Activated naive CD4-positive, alpha-beta T cell treated with anti-CD3 and anti-CD28 coated beads, Interleukin-2, amount 50 U/mL, for 72 hours (primary cell): Measurements from ENCODE around the gene RIC8B. TPM values are rescaled to one million over a fixed set of nuclear protein-coding genes. Genes with fewer than 3 reads are reported as not detected.

Experiments used
- ATAC-seq, 2 donors: fragments of 150-1000 bp; cut with Tn5 transposase; 2 replicates each; pipeline ENCODE4 v1.10.0; 2021; ENCODE audit warnings: mild to moderate bottlenecking in 2 of 2, moderate library complexity in 2 of 2
- DNase-seq, 2 donors: peaks; one replicate each; pipeline ENCODE4 v3.0.0; 2021 to 2022; ENCODE audit warnings: low spot score in 2 of 2
- H3K27ac Mint-ChIP-seq, 2 donors: one replicate each; pipeline ENCODE4 v1.8.0; 2022; ENCODE audit warnings: mild to moderate bottlenecking in 2 of 2, mixed read lengths in 2 of 2
- H3K36me3 Mint-ChIP-seq, 2 donors: one replicate each; pipeline ENCODE4 v1.8.0; 2022; ENCODE audit warnings: mixed read lengths in 2 of 2
- H3K9me3 Mint-ChIP-seq, 2 donors: one replicate each; pipeline ENCODE4 v1.8.0; 2022; ENCODE audit warnings: mixed read lengths in 2 of 2
- total RNA-seq, 2 donors: library from RNA; stranded (reverse); gene quantifications; one replicate each; pipeline ENCODE4 v1.2.3, GENCODE V29; 2022

Gene RIC8B
- total RNA-seq, 2 donors from 2014 or later = 9.2 to 16.5 TPM

DNA sequence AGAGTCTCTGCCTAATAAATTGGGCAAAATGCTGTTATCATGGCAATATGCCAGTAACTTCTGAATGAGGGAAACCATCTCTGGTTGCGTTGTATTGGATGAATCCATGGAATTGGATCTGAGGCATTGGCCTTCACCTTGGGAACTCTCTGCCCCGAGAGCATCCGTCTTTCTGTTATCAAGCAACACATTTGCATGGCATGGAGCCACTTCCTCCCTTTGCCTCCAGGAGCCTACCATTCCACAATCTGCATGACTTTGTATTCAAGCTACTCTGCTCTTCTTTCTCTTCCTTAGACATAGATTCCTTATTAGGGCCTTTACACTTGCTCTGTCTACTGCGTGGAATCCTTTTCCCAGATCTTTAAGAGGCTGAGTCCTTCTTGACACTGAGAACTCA lies 57.2 kb downstream of the RIC8B start:
- ATAC-seq (no peak), DNase-seq (no peak)
- Mint-ChIP-seq H3K9me3 (no peaks in the 10 kb centered on the region), H3K27ac (no peak overlapping the region), H3K36me3 (peaks cover 0 to 9% of the 10 kb centered on the region in 2 donors)

DNA sequence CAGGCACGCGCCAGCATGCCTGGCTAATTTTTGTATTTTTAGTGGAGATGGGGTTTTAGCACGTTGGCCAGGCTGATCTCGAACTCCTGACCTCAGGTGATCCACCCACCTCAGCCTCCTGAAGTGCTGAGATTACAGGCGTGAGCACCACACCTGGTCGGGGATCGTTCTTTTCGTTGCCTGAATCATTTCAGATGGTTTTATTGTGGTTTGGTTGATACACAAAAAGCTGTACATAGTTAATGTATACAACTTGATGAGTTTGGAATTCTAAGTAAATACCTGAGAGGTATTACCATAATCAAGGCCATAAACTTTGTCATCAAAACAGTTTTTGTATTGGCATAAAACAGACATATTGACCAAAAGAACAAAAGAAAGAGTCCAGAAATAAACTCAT lies 63.3 kb downstream of the RIC8B start:
- no peaks in the 10 kb centered on the region for H3K9me3 Mint-ChIP-seq
- no peak for ATAC-seq

DNA sequence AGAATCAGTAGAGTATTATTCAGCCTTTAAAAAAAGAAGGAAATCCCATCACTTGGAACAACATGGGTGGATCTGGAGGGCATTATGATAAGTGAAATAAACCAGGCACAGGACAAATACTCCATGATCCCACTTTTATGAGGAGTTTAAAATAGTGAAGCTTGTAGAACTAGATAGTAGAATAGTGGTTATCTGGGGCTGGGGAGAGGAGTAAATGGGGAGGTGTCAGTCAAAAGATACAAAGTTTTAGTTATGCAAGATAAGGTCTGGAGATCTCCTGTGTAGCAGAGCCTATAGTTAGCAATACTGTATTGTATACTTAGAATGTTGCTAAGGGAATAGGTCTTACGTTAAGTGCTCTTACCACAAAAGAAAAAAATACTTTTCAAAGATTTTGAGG lies 64.9 kb downstream of the RIC8B start:
- ATAC-seq (no peak), DNase-seq (no peak)
- H3K9me3 Mint-ChIP-seq = no peaks in the 10 kb centered on the region
- H3K36me3 Mint-ChIP-seq = peaks cover 0 to 5% of the 10 kb centered on the region in 2 donors
- H3K27ac Mint-ChIP-seq = peak overlapping the region; percentile 11 to 56

More for the DNA sequence above, 63.3 kb downstream of the RIC8B start:
- peaks cover 0 to 9% of the 10 kb centered on the region in 2 donors for H3K36me3 Mint-ChIP-seq
- no peak for DNase-seq
- H3K27ac Mint-ChIP-seq = no peak overlapping the region

- H3K27ac Mint-ChIP-seq = no peak overlapping the region
- DNase-seq (no peak), ATAC-seq (no peak)
- H3K36me3 Mint-ChIP-seq = peaks cover 0 to under 1% of the 10 kb centered on the region in 2 donors
- no peaks in the 10 kb centered on the region for H3K9me3 Mint-ChIP-seq
Measured at GRCh38 chr12:106840243-106840642, 65.8 kb downstream of the RIC8B start.

- Mint-ChIP-seq H3K27ac (no peak overlapping the region), H3K9me3 (no peaks in the 10 kb centered on the region), H3K36me3 (no peaks in the 10 kb centered on the region)
- no peak for DNase-seq
- peak in 1 of 2 donors; percentile 40 for ATAC-seq
Measured at GRCh38 chr12:106841510-106842302, 67.2 kb downstream of the RIC8B start.

DNA sequence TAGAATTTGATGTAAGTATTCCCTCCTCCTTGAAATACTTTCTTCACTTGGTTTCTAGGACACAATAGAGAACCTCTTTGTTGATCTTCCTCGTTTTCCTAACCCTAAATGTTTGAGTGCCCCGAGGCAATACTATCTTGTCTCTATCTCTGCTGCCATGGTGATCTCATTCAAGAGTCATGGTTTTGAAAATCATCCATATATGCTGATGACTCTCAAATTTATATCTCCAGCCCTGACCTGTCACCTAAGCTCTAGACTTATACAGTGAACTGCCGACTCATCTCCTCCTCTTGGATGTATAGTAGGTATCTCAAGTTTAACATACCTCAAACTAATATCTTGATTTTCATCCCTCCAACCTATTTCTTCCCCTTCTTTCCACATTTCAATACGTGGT lies 71.4 kb downstream of the RIC8B start:
- no peak for DNase-seq
- H3K27ac Mint-ChIP-seq = no peak overlapping the region
- no peak for ATAC-seq
- peaks cover 0 to 9% of the 10 kb centered on the region in 2 donors for H3K36me3 Mint-ChIP-seq
- H3K9me3 Mint-ChIP-seq = no peaks in the 10 kb centered on the region

GRCh38 chr12:106847861-106848260 lies 73.4 kb downstream of the RIC8B start:
- H3K9me3 Mint-ChIP-seq = no peaks in the 10 kb centered on the region
- no peak for DNase-seq
- peaks cover 0 to 9% of the 10 kb centered on the region in 2 donors for H3K36me3 Mint-ChIP-seq
- H3K27ac Mint-ChIP-seq = no peak overlapping the region
- ATAC-seq = no peak

GRCh38 chr12:106851306-106851705 lies 76.8 kb downstream of the RIC8B start:
- Mint-ChIP-seq H3K27ac (no peak overlapping the region), H3K9me3 (no peaks in the 10 kb centered on the region), H3K36me3 (peaks cover 0 to 9% of the 10 kb centered on the region in 2 donors)
- DNase-seq (no peak), ATAC-seq (no peak)

DNA sequence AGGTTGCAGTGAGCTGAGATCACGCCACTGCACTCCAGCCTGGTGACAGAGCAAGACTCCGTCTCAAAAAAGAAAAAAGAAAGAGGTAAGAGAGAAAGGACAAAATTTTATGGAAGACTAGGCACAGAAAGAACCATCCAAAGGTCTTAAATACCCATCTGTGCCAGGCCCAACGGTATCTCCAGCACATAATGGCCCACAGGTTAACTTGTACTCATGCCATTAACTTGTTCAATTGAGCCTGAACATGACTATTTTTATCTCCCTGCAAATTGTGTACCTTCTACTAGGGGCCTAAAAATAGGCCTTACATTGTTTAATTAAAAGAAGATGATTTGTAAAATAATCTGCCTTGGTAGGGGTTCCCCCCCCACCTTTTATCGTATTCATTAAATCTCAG lies 80.2 kb downstream of the RIC8B start:
- Mint-ChIP-seq H3K9me3 (no peaks in the 10 kb centered on the region), H3K27ac (peak overlapping the region in 1 of 2 donors; percentile 91), H3K36me3 (peaks cover 0 to 6% of the 10 kb centered on the region in 2 donors)
- ATAC-seq (no peak), DNase-seq (no peak)

DNA sequence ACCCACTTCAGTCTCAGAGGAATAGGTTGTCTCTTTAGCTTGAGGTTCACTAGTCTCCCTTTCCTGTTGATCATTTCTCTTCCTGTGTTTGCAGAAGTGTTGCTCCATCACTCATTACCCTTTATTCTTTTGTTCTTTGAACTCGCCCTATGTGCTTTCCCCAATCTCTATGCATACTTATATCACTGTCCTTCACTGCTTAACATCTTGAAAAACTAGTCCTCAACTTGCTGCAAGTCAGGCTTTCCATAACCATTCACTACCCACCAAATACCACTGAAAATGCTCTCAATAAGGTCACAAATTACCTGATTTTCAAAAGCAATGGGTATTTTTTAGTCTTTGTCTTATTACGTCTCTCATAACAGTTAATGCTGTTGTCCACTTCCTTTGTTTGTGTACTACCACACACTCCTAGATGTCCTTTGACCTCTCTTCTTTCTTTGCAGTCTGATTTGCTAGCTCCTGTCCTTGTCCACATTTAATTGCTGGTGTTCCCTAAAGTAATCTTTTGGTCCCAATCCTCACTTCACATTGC lies 80.8 kb downstream of the RIC8B start:
- H3K9me3 Mint-ChIP-seq = no peaks in the 10 kb centered on the region
- H3K27ac Mint-ChIP-seq = no peak overlapping the region
- DNase-seq (no peak), ATAC-seq (peak in 1 of 2 donors; percentile 64)
- peaks cover under 1 to 5% of the 10 kb centered on the region in 2 donors for H3K36me3 Mint-ChIP-seq

DNA sequence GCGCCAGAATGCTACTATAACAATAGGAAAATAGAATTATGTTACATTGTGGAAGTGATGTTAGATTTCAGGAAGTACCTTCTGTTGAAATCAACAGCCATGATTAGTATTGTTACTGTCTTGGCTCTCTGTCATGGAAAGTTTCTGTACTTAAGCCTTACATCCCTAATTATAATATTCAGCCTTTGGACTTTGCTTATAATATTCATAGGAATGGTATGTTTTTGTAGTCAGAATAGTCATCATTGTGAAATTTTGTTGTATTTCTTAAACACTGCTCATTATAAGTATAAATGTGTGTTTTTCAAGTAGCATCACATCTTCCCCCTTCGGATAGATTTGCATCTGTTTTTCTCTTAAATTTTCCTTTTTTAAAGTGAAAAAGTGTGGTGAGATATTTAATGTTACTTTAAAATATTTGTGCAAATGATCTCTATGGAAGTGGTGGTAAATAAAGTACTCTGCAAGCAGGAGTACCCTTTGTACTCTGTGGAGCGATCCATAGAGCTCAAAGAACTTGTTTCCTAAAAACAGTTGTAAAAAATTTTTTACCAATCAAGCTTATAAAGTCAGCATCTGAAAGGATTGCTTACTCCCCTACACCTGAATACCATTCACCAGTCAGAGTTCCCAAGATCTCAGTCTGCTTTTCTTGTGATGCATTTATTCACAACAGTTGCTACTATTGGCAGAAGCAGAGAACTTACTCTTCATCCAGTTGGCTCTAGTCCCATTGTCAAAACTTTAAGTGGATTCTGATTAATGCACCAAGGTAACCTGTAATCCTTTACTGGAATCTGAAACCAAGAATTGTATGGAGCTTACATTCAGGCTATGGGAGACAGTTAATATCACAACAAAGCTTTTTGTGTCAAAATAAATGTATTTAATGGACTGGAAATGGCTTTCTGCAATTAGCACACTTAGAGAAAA lies 87.8 kb downstream of the RIC8B start:
- no peak for ATAC-seq
- peaks cover 0 to 8% of the 10 kb centered on the region in 2 donors for H3K36me3 Mint-ChIP-seq

GRCh38 chr12:106863189-106863588 lies 88.7 kb downstream of the RIC8B start:
- Mint-ChIP-seq H3K36me3 (peaks cover 0 to 8% of the 10 kb centered on the region in 2 donors), H3K9me3 (no peaks in the 10 kb centered on the region), H3K27ac (no peak overlapping the region)
- no peak for ATAC-seq
- no peak for DNase-seq

More for the DNA sequence above, 87.8 kb downstream of the RIC8B start:
- Mint-ChIP-seq H3K9me3 (no peaks in the 10 kb centered on the region), H3K27ac (no peak overlapping the region)
- DNase-seq = no peak

DNA sequence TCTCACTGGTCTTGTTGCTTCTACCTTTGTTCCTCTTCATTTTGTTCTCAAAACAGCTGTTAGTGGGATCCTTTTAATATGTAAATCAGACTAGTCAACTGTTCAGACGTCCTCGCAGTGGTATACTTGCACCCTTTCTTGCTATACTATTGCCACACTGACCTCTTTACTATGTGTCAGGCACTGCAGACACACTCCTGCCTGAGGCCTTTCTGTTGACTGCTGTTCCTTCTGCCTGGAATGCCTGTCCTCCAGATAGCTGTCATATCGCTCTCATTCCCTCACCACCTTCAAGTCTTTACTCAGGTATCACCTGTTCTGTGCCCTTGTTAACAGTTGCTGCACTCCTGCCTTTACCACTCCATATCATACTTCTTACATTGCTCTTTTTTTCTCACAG lies 91.2 kb downstream of the RIC8B start:
- Mint-ChIP-seq H3K27ac (no peak overlapping the region), H3K36me3 (no peaks in the 10 kb centered on the region), H3K9me3 (no peaks in the 10 kb centered on the region)
- no peak for DNase-seq
- no peak for ATAC-seq

- no peaks in the 10 kb centered on the region for H3K9me3 Mint-ChIP-seq
- no peak for ATAC-seq
- DNase-seq = no peak
- H3K27ac Mint-ChIP-seq = no peak overlapping the region
- no peaks in the 10 kb centered on the region for H3K36me3 Mint-ChIP-seq
Measured at GRCh38 chr12:106866426-106867080, 92.1 kb downstream of the RIC8B start.

- Mint-ChIP-seq H3K36me3 (no peaks in the 10 kb centered on the region), H3K9me3 (no peaks in the 10 kb centered on the region), H3K27ac (no peak overlapping the region)
- no peak for DNase-seq
- no peak for ATAC-seq
Measured at GRCh38 chr12:106867651-106868050, 93.2 kb downstream of the RIC8B start.

- no peak overlapping the region for H3K27ac Mint-ChIP-seq
Measured at GRCh38 chr12:106868982-106869700, 94.7 kb downstream of the RIC8B start.

More at GRCh38 chr12:106868982-106869700, 94.7 kb downstream of the RIC8B start:
- no peak for ATAC-seq
- H3K36me3 Mint-ChIP-seq = no peaks in the 10 kb centered on the region
- H3K9me3 Mint-ChIP-seq = no peaks in the 10 kb centered on the region
- no peak for DNase-seq
